H1 (cell line): ENCODE measurements around the gene LRP5. TPM values are rescaled to one million over a fixed set of nuclear protein-coding genes. Genes with fewer than 3 reads are reported as not detected.

Experiments used
- ASH2L ChIP-seq: fragments of 200-600, 300-600 bp; sonication (generic); IDR thresholded peaks from one replicate; pipeline ENCODE4 v1.7.1; 2017; ENCODE audit warnings: low read length
- JUND ChIP-seq: IDR thresholded peaks from 2 replicates; pipeline ENCODE4 v1.6.1; 2011; ENCODE audit warnings: mild to moderate bottlenecking, improper control_type of control experiment, low read length
- KDM4A ChIP-seq: IDR thresholded peaks from one replicate; pipeline ENCODE4 v1.7.1; 2012; ENCODE audit warnings: low read depth, mild to moderate bottlenecking, moderate library complexity, low read length, inconsistent platforms; ENCODE audit not compliant: severe bottlenecking
- SIN3A ChIP-seq, 2 experiments: IDR thresholded peaks in 1 of 2; conservative IDR thresholded peaks in 1 of 2; 2 replicates each; pipeline ENCODE4 v1.6.1; 2011 to 2012; ENCODE audit warnings: low read length in 2 of 2, improper control_type of control experiment in 1 of 2, low read depth in 1 of 2, mild to moderate bottlenecking in 1 of 2
- SP2 ChIP-seq: IDR thresholded peaks from 2 replicates; pipeline ENCODE4 v1.6.1; 2012; ENCODE audit warnings: mild to moderate bottlenecking, low read length, inconsistent platforms
- TAF1 ChIP-seq: IDR thresholded peaks from 2 replicates; pipeline ENCODE4 v1.6.1; 2011; ENCODE audit warnings: mild to moderate bottlenecking, low read depth, low read length
- TCF12 ChIP-seq: IDR thresholded peaks from 2 replicates; pipeline ENCODE4 v1.6.1; 2011; ENCODE audit warnings: low read depth, mild to moderate bottlenecking, low read length
- polyA plus RNA-seq, 7 experiments: library from polyadenylated mRNA; depleted of rRNA in 3 of 7; stranded (reverse) in 5 of 7; unstranded in 2 of 7; fragments of >200 nt in 5 of 7; fragments of 200-250 nt in 2 of 7; gene quantifications; 1 replicate in 5 of 7; 2 replicates in 1 of 7; 4 replicates in 1 of 7; pipeline versions ENCODE4 v1.2.1 to v1.2.3, GENCODE V29; 2011 to 2013; ENCODE audit warnings: missing spikeins in 2 of 7, mixed read lengths in 2 of 7
- total RNA-seq: library from RNA; stranded (reverse); fragmentation: NEBNext Ultra II Directional; extraction: Animal tissue kit (Norgen Biotek cat#: 25700); gene quantifications from 2 replicates; pipeline ENCODE4 v1.2.1, GENCODE V29; 2021
- TF ChIP-seq, protein P1 (sequence below): fragments of 300-600 bp; sonication (generic); IDR thresholded peaks from 2 replicates; pipeline ENCODE4 v1.7.1; 2012; ENCODE audit warnings: low read length, moderate library complexity, mild to moderate bottlenecking, inconsistent platforms; ENCODE audit not compliant: insufficient replicate concordance
- TF ChIP-seq, protein P2 (sequence below): IDR thresholded peaks from 2 replicates; pipeline ENCODE4 v1.6.1; 2011; ENCODE audit warnings: low read length, improper control_type of control experiment

The LRP5 gene
- total and polyA plus RNA-seq, 2 of the 8 experiments (the other 6 are each of a cell fraction or from before 2014, with no cell fraction given) = 19.0 to 38.9 TPM

DNA sequence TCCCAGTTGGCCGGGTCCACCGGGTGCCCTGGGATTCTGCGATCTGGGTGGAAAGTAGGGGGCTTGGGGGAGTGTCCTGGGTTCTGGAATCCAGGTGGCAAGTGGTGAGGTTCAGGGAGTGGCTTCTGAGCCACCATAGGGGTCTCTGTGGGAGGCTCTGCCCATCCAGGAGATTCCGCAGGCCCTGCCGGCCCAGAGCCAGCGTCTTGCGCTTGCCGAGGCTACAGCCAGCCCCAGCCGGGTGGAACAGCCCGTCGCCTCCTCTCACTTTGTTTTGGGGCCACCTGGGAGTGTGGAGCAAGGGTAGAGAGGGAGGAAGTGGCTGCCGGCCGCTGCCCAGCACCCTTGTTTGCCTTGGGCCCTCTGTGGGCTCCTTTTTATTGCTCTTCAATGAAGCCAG, 87.5 kb downstream of the LRP5 start (continued):
- TF ChIP-seq, protein P1, sequence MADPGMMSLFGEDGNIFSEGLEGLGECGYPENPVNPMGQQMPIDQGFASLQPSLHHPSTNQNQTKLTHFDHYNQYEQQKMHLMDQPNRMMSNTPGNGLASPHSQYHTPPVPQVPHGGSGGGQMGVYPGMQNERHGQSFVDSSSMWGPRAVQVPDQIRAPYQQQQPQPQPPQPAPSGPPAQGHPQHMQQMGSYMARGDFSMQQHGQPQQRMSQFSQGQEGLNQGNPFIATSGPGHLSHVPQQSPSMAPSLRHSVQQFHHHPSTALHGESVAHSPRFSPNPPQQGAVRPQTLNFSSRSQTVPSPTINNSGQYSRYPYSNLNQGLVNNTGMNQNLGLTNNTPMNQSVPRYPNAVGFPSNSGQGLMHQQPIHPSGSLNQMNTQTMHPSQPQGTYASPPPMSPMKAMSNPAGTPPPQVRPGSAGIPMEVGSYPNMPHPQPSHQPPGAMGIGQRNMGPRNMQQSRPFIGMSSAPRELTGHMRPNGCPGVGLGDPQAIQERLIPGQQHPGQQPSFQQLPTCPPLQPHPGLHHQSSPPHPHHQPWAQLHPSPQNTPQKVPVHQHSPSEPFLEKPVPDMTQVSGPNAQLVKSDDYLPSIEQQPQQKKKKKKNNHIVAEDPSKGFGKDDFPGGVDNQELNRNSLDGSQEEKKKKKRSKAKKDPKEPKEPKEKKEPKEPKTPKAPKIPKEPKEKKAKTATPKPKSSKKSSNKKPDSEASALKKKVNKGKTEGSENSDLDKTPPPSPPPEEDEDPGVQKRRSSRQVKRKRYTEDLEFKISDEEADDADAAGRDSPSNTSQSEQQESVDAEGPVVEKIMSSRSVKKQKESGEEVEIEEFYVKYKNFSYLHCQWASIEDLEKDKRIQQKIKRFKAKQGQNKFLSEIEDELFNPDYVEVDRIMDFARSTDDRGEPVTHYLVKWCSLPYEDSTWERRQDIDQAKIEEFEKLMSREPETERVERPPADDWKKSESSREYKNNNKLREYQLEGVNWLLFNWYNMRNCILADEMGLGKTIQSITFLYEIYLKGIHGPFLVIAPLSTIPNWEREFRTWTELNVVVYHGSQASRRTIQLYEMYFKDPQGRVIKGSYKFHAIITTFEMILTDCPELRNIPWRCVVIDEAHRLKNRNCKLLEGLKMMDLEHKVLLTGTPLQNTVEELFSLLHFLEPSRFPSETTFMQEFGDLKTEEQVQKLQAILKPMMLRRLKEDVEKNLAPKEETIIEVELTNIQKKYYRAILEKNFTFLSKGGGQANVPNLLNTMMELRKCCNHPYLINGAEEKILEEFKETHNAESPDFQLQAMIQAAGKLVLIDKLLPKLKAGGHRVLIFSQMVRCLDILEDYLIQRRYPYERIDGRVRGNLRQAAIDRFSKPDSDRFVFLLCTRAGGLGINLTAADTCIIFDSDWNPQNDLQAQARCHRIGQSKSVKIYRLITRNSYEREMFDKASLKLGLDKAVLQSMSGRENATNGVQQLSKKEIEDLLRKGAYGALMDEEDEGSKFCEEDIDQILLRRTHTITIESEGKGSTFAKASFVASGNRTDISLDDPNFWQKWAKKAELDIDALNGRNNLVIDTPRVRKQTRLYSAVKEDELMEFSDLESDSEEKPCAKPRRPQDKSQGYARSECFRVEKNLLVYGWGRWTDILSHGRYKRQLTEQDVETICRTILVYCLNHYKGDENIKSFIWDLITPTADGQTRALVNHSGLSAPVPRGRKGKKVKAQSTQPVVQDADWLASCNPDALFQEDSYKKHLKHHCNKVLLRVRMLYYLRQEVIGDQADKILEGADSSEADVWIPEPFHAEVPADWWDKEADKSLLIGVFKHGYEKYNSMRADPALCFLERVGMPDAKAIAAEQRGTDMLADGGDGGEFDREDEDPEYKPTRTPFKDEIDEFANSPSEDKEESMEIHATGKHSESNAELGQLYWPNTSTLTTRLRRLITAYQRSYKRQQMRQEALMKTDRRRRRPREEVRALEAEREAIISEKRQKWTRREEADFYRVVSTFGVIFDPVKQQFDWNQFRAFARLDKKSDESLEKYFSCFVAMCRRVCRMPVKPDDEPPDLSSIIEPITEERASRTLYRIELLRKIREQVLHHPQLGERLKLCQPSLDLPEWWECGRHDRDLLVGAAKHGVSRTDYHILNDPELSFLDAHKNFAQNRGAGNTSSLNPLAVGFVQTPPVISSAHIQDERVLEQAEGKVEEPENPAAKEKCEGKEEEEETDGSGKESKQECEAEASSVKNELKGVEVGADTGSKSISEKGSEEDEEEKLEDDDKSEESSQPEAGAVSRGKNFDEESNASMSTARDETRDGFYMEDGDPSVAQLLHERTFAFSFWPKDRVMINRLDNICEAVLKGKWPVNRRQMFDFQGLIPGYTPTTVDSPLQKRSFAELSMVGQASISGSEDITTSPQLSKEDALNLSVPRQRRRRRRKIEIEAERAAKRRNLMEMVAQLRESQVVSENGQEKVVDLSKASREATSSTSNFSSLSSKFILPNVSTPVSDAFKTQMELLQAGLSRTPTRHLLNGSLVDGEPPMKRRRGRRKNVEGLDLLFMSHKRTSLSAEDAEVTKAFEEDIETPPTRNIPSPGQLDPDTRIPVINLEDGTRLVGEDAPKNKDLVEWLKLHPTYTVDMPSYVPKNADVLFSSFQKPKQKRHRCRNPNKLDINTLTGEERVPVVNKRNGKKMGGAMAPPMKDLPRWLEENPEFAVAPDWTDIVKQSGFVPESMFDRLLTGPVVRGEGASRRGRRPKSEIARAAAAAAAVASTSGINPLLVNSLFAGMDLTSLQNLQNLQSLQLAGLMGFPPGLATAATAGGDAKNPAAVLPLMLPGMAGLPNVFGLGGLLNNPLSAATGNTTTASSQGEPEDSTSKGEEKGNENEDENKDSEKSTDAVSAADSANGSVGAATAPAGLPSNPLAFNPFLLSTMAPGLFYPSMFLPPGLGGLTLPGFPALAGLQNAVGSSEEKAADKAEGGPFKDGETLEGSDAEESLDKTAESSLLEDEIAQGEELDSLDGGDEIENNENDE = no peak
- TF ChIP-seq SIN3A (conservative IDR thresholded peaks at IDR 0.05 in 1 of 2, IDR thresholded peaks at IDR 0.05 in 1 of 2; ENCODE audit: low read depth in 1 of 2, low read length in 2 of 2) (no peak), JUND (no peak), KDM4A (no peak), TCF12 (no peak), SP2 (no peak), ASH2L (no peak), TAF1 (no peak)
- TF ChIP-seq, protein P2, sequence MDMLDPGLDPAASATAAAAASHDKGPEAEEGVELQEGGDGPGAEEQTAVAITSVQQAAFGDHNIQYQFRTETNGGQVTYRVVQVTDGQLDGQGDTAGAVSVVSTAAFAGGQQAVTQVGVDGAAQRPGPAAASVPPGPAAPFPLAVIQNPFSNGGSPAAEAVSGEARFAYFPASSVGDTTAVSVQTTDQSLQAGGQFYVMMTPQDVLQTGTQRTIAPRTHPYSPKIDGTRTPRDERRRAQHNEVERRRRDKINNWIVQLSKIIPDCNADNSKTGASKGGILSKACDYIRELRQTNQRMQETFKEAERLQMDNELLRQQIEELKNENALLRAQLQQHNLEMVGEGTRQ = no peak
